SK-N-MC (cell line): ENCODE data around the gene APBA2.

Experiments
- EZH2 ChIP-seq: fragments of 200-600 bp; sonication (generic); IDR thresholded peaks from one replicate; pipeline ENCODE4 v1.6.1; 2017; ENCODE audit warnings: antibody characterized with exemption
- FOXP2 ChIP-seq: optimal IDR thresholded peaks from 2 replicates; pipeline ENCODE3; 2011; ENCODE audit warnings: mild to moderate bottlenecking, moderate library complexity; ENCODE audit not compliant: insufficient read depth; ENCODE audit errors: extremely low read length, control extremely low read depth
- POLR2AphosphoS5 ChIP-seq: IDR thresholded peaks from 2 replicates; pipeline ENCODE4 v1.6.1; 2012; ENCODE audit warnings: mild to moderate bottlenecking, low read depth, low read length, borderline replicate concordance

DNA sequence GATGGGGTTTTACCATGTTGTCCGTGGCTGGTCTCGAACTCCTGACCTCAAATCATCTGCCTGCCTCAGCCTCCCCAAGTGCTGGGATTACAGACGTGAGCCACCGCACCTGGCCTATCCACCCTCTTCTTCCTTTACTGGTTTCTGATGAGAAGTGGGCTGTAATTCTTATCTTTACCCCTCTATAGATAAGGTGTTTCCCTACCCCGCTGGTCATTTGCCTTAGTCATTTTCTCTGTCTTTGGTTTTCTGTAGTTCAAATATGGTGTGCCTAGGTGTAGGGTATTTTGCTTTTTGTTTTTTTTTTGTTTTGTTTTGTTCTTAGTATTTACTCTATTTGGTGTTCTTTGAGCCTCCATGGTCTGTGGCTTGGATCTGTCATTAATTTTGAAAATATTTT, 41.3 kb downstream of the APBA2 start:
- TF ChIP-seq POLR2AphosphoS5 (no peak), EZH2 (no peak), FOXP2 (no peak)
